Osteoblast (primary cell): ENCODE results near the gene B4GALT1. TPM values are rescaled to one million over a fixed set of nuclear protein-coding genes. Genes with fewer than 3 reads are reported as not detected.
"Not testable (repeated sequence)": the region's sequence is repeated elsewhere in the genome, so short reads cannot be mapped to it uniquely, and the experiment has no call there.

Source experiments
- DNase-seq: peaks from one replicate; pipeline ENCODE4 v3.0.0; 2011; ENCODE audit warnings: low spot score, mixed read lengths; ENCODE audit not compliant: insufficient read length; ENCODE audit errors: missing footprints
- H2AFZ ChIP-seq: 2 replicates; pipeline ENCODE4 v1.6.0; 2011; ENCODE audit warnings: mild to moderate bottlenecking, low read length
- H3K27ac ChIP-seq: 2 replicates; pipeline ENCODE4 v1.5.1; 2011; ENCODE audit warnings: mild to moderate bottlenecking, low read depth, low read length, moderate library complexity
- H3K27me3 ChIP-seq: 2 replicates; pipeline ENCODE4 v1.6.0; 2012; ENCODE audit warnings: mild to moderate bottlenecking, control low read depth, inconsistent platforms, low read length, moderate library complexity; ENCODE audit not compliant: insufficient read depth
- H3K36me3 ChIP-seq: 2 replicates; pipeline ENCODE4 v1.5.1; 2011; ENCODE audit warnings: mild to moderate bottlenecking, low read length, control low read depth, moderate library complexity; ENCODE audit not compliant: insufficient read depth
- H3K4me1 ChIP-seq: 2 replicates; pipeline ENCODE4 v1.5.1; 2011; ENCODE audit warnings: mild to moderate bottlenecking, low read length, control low read depth, moderate library complexity; ENCODE audit not compliant: insufficient read depth
- H3K4me2 ChIP-seq: 2 replicates; pipeline ENCODE4 v1.6.0; 2011; ENCODE audit warnings: mild to moderate bottlenecking, low read length; ENCODE audit not compliant: insufficient read depth
- H3K4me3 ChIP-seq: fragments of 200-600 bp; sonication (generic); 3 replicates; pipeline ENCODE4 v1.5.1; 2012; ENCODE audit warnings: mild to moderate bottlenecking, low read length, inconsistent platforms; ENCODE audit not compliant: insufficient read depth
- H3K79me2 ChIP-seq: 2 replicates; pipeline ENCODE4 v1.6.0; 2012; ENCODE audit warnings: mild to moderate bottlenecking, low read length, control low read depth, inconsistent platforms; ENCODE audit not compliant: insufficient read depth
- H3K9me3 ChIP-seq: 2 replicates; pipeline ENCODE4 v1.5.1; 2011; ENCODE audit warnings: low read depth, low read length, control low read depth
- H4K20me1 ChIP-seq: 2 replicates; pipeline ENCODE4 v1.6.0; 2012; ENCODE audit warnings: mild to moderate bottlenecking, low read length, control low read depth; ENCODE audit not compliant: insufficient read depth
- total RNA-seq: library from RNA; depleted of rRNA; stranded (reverse); fragments of >200 nt; gene quantifications from 2 replicates; pipeline ENCODE4 v1.2.3, GENCODE V29; 2012
- TF ChIP-seq, protein P1 (sequence below): IDR thresholded peaks from 2 replicates; pipeline ENCODE4 v1.5.1; 2011; ENCODE audit warnings: mild to moderate bottlenecking, low read depth, low read length, moderate library complexity; ENCODE audit errors: extremely low read depth

The B4GALT1 gene
- total RNA-seq, 1 donor = 63.7 TPM

DNA sequence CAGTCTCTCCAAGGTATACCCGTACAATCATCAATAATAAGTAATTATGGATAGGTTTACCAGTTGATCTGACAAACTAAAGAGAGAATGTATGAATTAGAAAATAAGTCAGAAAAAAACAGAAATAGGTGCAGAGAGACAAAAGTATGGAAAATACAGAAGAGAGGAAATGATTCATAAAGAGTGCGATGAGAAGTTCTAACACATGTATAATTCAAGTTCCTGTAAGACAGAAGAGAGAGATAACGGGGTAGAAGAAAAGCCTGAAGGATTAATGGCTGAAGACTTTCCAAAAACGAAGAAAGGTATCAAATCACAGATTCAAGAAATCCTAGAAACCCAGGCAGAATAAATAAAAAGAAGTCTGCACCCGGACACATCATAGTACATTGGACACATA is 74.5 kb downstream of the B4GALT1 start:
- no peaks in the 10 kb centered on the region for H3K79me2 ChIP-seq
- no peak overlapping the region for H2AFZ ChIP-seq
- no peak overlapping the region for H3K4me3 ChIP-seq
- no peak overlapping the region for H3K27ac ChIP-seq
- TF ChIP-seq, protein P1, sequence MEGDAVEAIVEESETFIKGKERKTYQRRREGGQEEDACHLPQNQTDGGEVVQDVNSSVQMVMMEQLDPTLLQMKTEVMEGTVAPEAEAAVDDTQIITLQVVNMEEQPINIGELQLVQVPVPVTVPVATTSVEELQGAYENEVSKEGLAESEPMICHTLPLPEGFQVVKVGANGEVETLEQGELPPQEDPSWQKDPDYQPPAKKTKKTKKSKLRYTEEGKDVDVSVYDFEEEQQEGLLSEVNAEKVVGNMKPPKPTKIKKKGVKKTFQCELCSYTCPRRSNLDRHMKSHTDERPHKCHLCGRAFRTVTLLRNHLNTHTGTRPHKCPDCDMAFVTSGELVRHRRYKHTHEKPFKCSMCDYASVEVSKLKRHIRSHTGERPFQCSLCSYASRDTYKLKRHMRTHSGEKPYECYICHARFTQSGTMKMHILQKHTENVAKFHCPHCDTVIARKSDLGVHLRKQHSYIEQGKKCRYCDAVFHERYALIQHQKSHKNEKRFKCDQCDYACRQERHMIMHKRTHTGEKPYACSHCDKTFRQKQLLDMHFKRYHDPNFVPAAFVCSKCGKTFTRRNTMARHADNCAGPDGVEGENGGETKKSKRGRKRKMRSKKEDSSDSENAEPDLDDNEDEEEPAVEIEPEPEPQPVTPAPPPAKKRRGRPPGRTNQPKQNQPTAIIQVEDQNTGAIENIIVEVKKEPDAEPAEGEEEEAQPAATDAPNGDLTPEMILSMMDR = no peak
- H3K4me2 ChIP-seq = no peak overlapping the region
- H3K9me3 ChIP-seq = no peaks in the 10 kb centered on the region
- no peaks in the 10 kb centered on the region for H3K4me1 ChIP-seq
- no peaks in the 10 kb centered on the region for H3K27me3 ChIP-seq
- no peak for DNase-seq
- no peaks in the 10 kb centered on the region for H3K36me3 ChIP-seq
- H4K20me1 ChIP-seq = no peaks in the 10 kb centered on the region

- H3K4me3 ChIP-seq, DNase-seq, H2AFZ ChIP-seq, H3K4me2 ChIP-seq, H3K79me2 ChIP-seq, H3K27me3 ChIP-seq, H4K20me1 ChIP-seq, H3K9me3 ChIP-seq, H3K36me3 ChIP-seq, H3K27ac ChIP-seq: not testable (repeated sequence)
- peaks cover 18% of the 10 kb centered on the region for H3K4me1 ChIP-seq
These were observed 81.5 kb downstream of the B4GALT1 start for GRCh38 chr9:33085672-33086071.

DNA sequence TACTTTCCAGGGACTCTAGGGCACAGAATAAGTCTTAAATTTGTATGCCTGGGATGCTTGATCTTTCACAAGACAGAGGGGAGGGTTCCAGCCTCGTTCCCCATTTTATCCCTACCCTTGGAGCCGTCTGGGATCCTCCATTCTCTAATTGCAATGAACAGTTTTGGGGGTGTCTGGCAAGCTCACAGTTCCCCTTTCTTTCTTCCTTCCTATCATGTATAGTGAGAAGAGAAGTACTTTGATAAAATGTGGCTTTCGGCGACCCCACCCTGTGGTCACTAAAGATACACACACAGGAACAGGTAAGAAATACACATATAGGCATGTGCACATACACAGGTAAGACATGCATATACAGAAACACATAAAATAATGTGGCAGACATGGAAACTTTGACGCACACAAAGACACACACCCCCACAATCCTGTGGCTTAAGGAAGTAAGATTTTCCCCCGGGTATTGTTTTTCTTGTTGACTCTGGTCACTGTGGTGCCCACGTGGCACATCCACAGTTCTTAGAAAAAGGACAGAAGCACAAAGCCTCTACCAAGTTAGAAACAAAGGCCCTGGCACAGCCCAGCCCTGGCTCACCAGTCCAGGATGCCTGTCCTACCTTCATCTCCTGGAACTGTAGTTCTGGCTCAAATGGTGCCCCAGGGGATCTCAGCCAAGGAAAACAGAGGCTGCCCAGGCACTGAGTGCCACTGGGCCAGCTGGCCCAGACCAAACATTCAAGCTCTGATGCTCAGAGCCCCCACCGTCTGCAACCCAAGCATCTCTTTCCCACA is 84.4 kb downstream of the B4GALT1 start:
- Histone ChIP-seq H4K20me1 (no peaks in the 10 kb centered on the region), H3K4me3 (no peak overlapping the region), H3K9me3 (no peaks in the 10 kb centered on the region), H3K27me3 (no peaks in the 10 kb centered on the region), H3K4me2 (no peak overlapping the region), H3K79me2 (no peaks in the 10 kb centered on the region), H3K36me3 (no peaks in the 10 kb centered on the region), H3K4me1 (peaks cover 18% of the 10 kb centered on the region), H2AFZ (peak overlapping the region; percentile 40), H3K27ac (peak overlapping the region; percentile 69)
- TF ChIP-seq, protein P1 = no peak
- no peak for DNase-seq

GRCh38 chr9:33082128-33082527 is 85.0 kb downstream of the B4GALT1 start:
- no peaks in the 10 kb centered on the region for H4K20me1 ChIP-seq
- TF ChIP-seq, protein P1 = no peak
- peaks cover 18% of the 10 kb centered on the region for H3K4me1 ChIP-seq
- H3K4me2 ChIP-seq = no peak overlapping the region
- H3K9me3 ChIP-seq = no peaks in the 10 kb centered on the region
- no peak overlapping the region for H3K4me3 ChIP-seq
- no peak overlapping the region for H3K27ac ChIP-seq
- H3K36me3 ChIP-seq = no peaks in the 10 kb centered on the region
- peak overlapping the region; percentile 33 for H2AFZ ChIP-seq
- DNase-seq = no peak
- H3K79me2 ChIP-seq = no peaks in the 10 kb centered on the region
- H3K27me3 ChIP-seq = no peaks in the 10 kb centered on the region
